Measurements from ENCODE around the gene IKZF1. TPM values are rescaled to one million over a fixed set of nuclear protein-coding genes. Genes with fewer than 3 reads are reported as not detected.

Gene IKZF1
- total RNA-seq, 4 donors from 2014 or later = 0.22 to 3.6 (median 1.9) TPM

- H3K27ac ChIP-seq = no peak overlapping the region
- DNase-seq (no peak), ATAC-seq (no peak)
- H3K4me3 ChIP-seq = no peak overlapping the region
- TF ChIP-seq CTCF (IDR thresholded peaks at IDR 0.05 in 4 of 5, conservative IDR thresholded peaks at IDR 0.05 in 1 of 5) (no peak), POLR2A (IDR thresholded peaks at IDR 0.05) (no peak)
- intact Hi-C loops (cut with DNase I; ENCODE audit: low total_unique reads) = no loop called here
- no peaks in the 10 kb centered on the region for H3K9me3 ChIP-seq
- peaks cover 0 to 7% (median 7%) of the 10 kb centered on the region in 3 donors for H3K27me3 ChIP-seq
- no peaks in the 10 kb centered on the region for H3K4me1 ChIP-seq
- no peaks in the 10 kb centered on the region for H3K36me3 ChIP-seq
- in situ Hi-C loops (cut with MboI; ENCODE audit: low sequenced_read_pairs in 4 of 4) = no loop called here
These were observed 25.3 kb downstream of the IKZF1 start for GRCh38 chr7:50329775-50330174.

DNA sequence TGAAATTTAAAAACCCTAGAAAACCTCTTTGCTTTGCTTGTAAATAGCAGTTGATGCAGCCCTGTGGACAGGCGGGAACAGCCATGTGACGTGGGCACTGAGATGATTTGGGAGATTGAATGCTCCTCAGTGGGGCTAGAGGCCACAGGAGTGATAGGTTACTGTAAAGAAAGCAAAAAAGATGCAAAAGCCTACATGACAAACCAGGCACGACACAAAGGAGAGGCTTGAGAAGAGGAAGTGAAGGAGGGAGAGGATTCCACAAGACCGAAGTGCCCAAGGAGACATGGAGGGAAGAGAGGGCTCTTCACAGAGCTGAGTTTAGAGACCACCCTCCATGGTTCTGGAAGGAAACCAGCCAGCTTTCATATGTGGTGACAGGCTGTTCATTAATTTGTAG, 25.7 kb downstream of the IKZF1 start:
- in situ Hi-C loops (cut with MboI; ENCODE audit: low sequenced_read_pairs in 4 of 4) = no loop called here

DNA sequence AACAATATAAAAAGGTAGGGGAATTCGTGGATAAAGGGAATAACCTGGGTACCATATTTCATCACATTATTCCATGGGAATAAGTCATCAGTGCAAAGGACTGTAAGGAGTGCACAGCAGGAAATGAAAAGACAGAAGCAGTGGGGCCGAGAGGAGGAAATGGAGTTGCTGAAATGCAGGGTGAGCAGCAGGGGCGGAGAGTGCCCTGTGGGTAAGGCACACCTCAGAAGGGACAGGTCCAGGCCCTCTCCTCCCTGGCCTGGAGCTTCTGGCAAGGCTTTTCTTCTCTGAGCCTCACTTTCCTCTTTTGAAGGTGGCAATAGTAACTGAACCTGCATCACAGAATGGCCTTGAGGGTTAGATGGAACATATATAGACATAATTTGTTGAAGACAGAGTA, 26.2 kb downstream of the IKZF1 start:
- no peaks in the 10 kb centered on the region for H3K4me1 ChIP-seq
- intact Hi-C loops (cut with DNase I; ENCODE audit: low total_unique reads) = no loop called here
- no peaks in the 10 kb centered on the region for H3K36me3 ChIP-seq
- H3K9me3 ChIP-seq = no peaks in the 10 kb centered on the region
- H3K4me3 ChIP-seq = no peak overlapping the region
- ATAC-seq = no peak
- in situ Hi-C loops (cut with MboI; ENCODE audit: low sequenced_read_pairs in 4 of 4) = no loop called here
- TF ChIP-seq CTCF (IDR thresholded peaks at IDR 0.05 in 4 of 5, conservative IDR thresholded peaks at IDR 0.05 in 1 of 5) = no peak
- no peak for TF ChIP-seq POLR2A (IDR thresholded peaks at IDR 0.05)
- H3K27ac ChIP-seq = no peak overlapping the region
- no peak for DNase-seq
- H3K27me3 ChIP-seq = peaks cover 0 to 7% (median 5%) of the 10 kb centered on the region in 3 donors

More for the DNA sequence above, 25.7 kb downstream of the IKZF1 start:
- peaks cover 0 to 7% (median 7%) of the 10 kb centered on the region in 3 donors for H3K27me3 ChIP-seq
- H3K36me3 ChIP-seq = no peaks in the 10 kb centered on the region
- ATAC-seq = no peak
- no peaks in the 10 kb centered on the region for H3K9me3 ChIP-seq
- DNase-seq = no peak
- H3K27ac ChIP-seq = no peak overlapping the region
- no peak for TF ChIP-seq POLR2A (IDR thresholded peaks at IDR 0.05)
- no peak for TF ChIP-seq CTCF (IDR thresholded peaks at IDR 0.05 in 4 of 5, conservative IDR thresholded peaks at IDR 0.05 in 1 of 5)
- no peak overlapping the region for H3K4me3 ChIP-seq
- H3K4me1 ChIP-seq = no peaks in the 10 kb centered on the region
- intact Hi-C loops (cut with DNase I; ENCODE audit: low total_unique reads) = no loop called here

GRCh38 chr7:50331564-50332208, 27.2 kb downstream of the IKZF1 start:
- ATAC-seq (no peak), DNase-seq (no peak)
- no peak for TF ChIP-seq CTCF (IDR thresholded peaks at IDR 0.05 in 4 of 5, conservative IDR thresholded peaks at IDR 0.05 in 1 of 5)
- TF ChIP-seq POLR2A (IDR thresholded peaks at IDR 0.05) = no peak
- Histone ChIP-seq H3K4me1 (no peaks in the 10 kb centered on the region), H3K9me3 (no peaks in the 10 kb centered on the region), H3K4me3 (no peak overlapping the region), H3K36me3 (no peaks in the 10 kb centered on the region), H3K27me3 (peaks cover 0 to 7% (median 5%) of the 10 kb centered on the region in 3 donors), H3K27ac (no peak overlapping the region)
- in situ Hi-C loops (cut with MboI; ENCODE audit: low sequenced_read_pairs in 4 of 4) = no loop called here
- intact Hi-C loops (cut with DNase I; ENCODE audit: low total_unique reads) = no loop called here
